GM23338 (cell line): Measurements from ENCODE around the gene RPL36A. TPM values are rescaled to one million over a fixed set of nuclear protein-coding genes. Genes with fewer than 3 reads are reported as not detected.

Experiments used
- ATAC-seq: fragments of 200-7000 bp; cut with Tn5 transposase; 3 replicates; pipeline ENCODE4 v1.9.1; 2020
- DNase-seq: peaks from one replicate; pipeline ENCODE4 v3.0.0-alpha.2; 2015; ENCODE audit warnings: low spot score
- H2AFZ ChIP-seq: fragments of 200-600 bp; sonication (generic); 2 replicates; pipeline ENCODE4 v1.8.0; 2016; ENCODE audit warnings: antibody characterized with exemption, mild to moderate bottlenecking, moderate library complexity
- H3F3A ChIP-seq: fragments of 200-600 bp; sonication (generic); replicated peaks from 2 replicates; pipeline ENCODE4 v1.8.0; 2017; ENCODE audit warnings: antibody characterized with exemption, mixed run types, low read depth
- H3K27ac ChIP-seq: fragments of 200-600 bp; sonication (generic); 2 replicates; pipeline ENCODE4 v1.6.1; 2016; ENCODE audit warnings: low read depth
- H3K27me3 ChIP-seq: fragments of 200-600 bp; sonication (generic); 2 replicates; pipeline ENCODE4 v1.8.0; 2016; ENCODE audit warnings: mild to moderate bottlenecking, mixed run types, moderate library complexity; ENCODE audit not compliant: insufficient read depth
- H3K36me3 ChIP-seq: fragments of 200-600 bp; sonication (generic); 2 replicates; pipeline ENCODE4 v1.8.0; 2016; ENCODE audit warnings: mild to moderate bottlenecking; ENCODE audit not compliant: insufficient read depth
- H3K4me1 ChIP-seq: fragments of 200-600 bp; sonication (generic); 2 replicates; pipeline ENCODE4 v1.8.0; 2016; ENCODE audit warnings: mild to moderate bottlenecking, moderate library complexity; ENCODE audit not compliant: insufficient read depth
- H3K4me2 ChIP-seq: fragments of 200-600 bp; sonication (generic); 2 replicates; pipeline ENCODE4 v1.7.1; 2017; ENCODE audit warnings: mixed run types
- H3K4me3 ChIP-seq: fragments of 200-600 bp; sonication (generic); 2 replicates; pipeline ENCODE4 v1.6.1; 2016; ENCODE audit warnings: mixed run types
- H3K79me2 ChIP-seq: fragments of 200-600 bp; sonication (generic); replicated peaks from 2 replicates; pipeline ENCODE4 v1.8.0; 2017; ENCODE audit warnings: mild to moderate bottlenecking; ENCODE audit not compliant: insufficient read depth
- H3K9me2 ChIP-seq: fragments of 200-600 bp; sonication (generic); 2 replicates; pipeline ENCODE4 v1.8.0; 2017; ENCODE audit not compliant: insufficient read depth
- H4K20me1 ChIP-seq: fragments of 200-600 bp; sonication (generic); replicated peaks from 2 replicates; pipeline ENCODE4 v1.8.0; 2017; ENCODE audit warnings: mild to moderate bottlenecking; ENCODE audit not compliant: insufficient read depth
- H3K27ac Mint-ChIP-seq: 2 replicates; pipeline ENCODE4 v1.8.0; 2020; ENCODE audit warnings: inconsistent platforms, mild to moderate bottlenecking, moderate library complexity, mixed read lengths
- H3K27me3 Mint-ChIP-seq: 3 replicates; pipeline ENCODE4 v1.8.0; 2022; ENCODE audit warnings: low read depth, mild to moderate bottlenecking, moderate library complexity, mixed read lengths, inconsistent platforms; ENCODE audit not compliant: insufficient read depth, poor library complexity
- H3K36me3 Mint-ChIP-seq: 3 replicates; pipeline ENCODE4 v1.8.0; 2021; ENCODE audit warnings: low read depth, mild to moderate bottlenecking, inconsistent platforms, moderate library complexity, mixed read lengths
- H3K4me1 Mint-ChIP-seq: 3 replicates; pipeline ENCODE4 v1.8.0; 2020; ENCODE audit warnings: mild to moderate bottlenecking, inconsistent platforms, mixed read lengths
- H3K4me3 Mint-ChIP-seq: 3 replicates; pipeline ENCODE4 v1.8.0; 2021; ENCODE audit warnings: moderate library complexity, mild to moderate bottlenecking, inconsistent platforms, mixed read lengths
- H3K9me3 Mint-ChIP-seq: 3 replicates; pipeline ENCODE4 v1.8.0; 2020; ENCODE audit warnings: moderate library complexity, mild to moderate bottlenecking, inconsistent platforms, mixed read lengths
- CREB1 ChIP-seq: fragments of 250-450 bp; sonication (Bioruptor Pico); IDR thresholded peaks from 2 replicates; pipeline ENCODE4 v1.5.0; 2020; ENCODE audit warnings: low read depth, mild to moderate bottlenecking, moderate library complexity
- CTCF ChIP-seq, 2 experiments: fragments of 200-600 bp in 1 of 2; sonication (generic) in 1 of 2; conservative IDR thresholded peaks; 2 replicates each; pipeline versions ENCODE4 v1.5.1 to v1.6.1; 2016 to 2017; ENCODE audit warnings: antibody characterized with exemption in 2 of 2, low read depth in 2 of 2, mild to moderate bottlenecking in 2 of 2, moderate library complexity in 1 of 2
- ETS1 ChIP-seq: IDR thresholded peaks from 2 replicates; pipeline ENCODE4 v1.6.1; 2016; ENCODE audit warnings: antibody characterized with exemption
- POLR2AphosphoS5 ChIP-seq: IDR thresholded peaks from 2 replicates; pipeline ENCODE4 v1.6.1; 2016; ENCODE audit warnings: antibody characterized with exemption, low read depth
- STAT1 ChIP-seq: IDR thresholded peaks from one replicate; pipeline ENCODE4 v1.6.1; 2016; ENCODE audit warnings: antibody characterized with exemption; ENCODE audit not compliant: unreplicated experiment
- ZNF114 ChIP-seq: fragments of 250-450 bp; sonication (Bioruptor Pico); IDR thresholded peaks from 2 replicates; pipeline ENCODE4 v1.5.0; 2020; ENCODE audit warnings: mild to moderate bottlenecking, moderate library complexity
- polyA plus RNA-seq: library from polyadenylated mRNA; unstranded; fragments of >200 nt; fragmentation: Nextera tagmentation; extraction: Ambion mirVana; gene quantifications from 2 replicates; pipeline ENCODE4 v1.2.1, GENCODE V29; 2016
- total RNA-seq: library from RNA; depleted of rRNA; stranded (reverse); fragments of >200 nt; shearing (Covaris generic); gene quantifications from 2 replicates; pipeline ENCODE4 v1.2.3, GENCODE V29; 2014

Gene RPL36A
- total and polyA plus RNA-seq, 2 experiments from 2014 or later = 901 to 1,348 TPM

DNA sequence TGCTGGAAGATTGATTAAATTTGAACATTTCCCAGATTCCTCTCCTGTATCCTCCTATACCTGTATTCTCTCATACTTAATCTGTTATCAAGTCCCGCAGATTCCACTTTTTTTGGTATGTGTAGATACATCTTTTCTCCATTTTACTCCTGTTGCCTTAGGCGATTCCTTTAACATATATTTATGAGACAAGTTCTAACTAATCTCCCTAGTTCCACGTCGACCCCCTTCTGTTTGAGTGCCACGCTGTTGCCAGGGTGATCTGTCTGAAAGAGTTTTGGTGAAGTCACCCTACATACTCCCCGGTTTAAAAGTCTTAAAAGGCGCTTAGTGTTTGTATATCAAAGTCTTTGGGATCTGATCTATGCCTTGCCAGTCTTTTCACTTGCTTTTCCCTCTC is 19.6 kb downstream of the RPL36A start:
- no peak for TF ChIP-seq STAT1
- TF ChIP-seq CREB1 = no peak
- no peak for TF ChIP-seq ETS1
- no peak for TF ChIP-seq POLR2AphosphoS5

DNA sequence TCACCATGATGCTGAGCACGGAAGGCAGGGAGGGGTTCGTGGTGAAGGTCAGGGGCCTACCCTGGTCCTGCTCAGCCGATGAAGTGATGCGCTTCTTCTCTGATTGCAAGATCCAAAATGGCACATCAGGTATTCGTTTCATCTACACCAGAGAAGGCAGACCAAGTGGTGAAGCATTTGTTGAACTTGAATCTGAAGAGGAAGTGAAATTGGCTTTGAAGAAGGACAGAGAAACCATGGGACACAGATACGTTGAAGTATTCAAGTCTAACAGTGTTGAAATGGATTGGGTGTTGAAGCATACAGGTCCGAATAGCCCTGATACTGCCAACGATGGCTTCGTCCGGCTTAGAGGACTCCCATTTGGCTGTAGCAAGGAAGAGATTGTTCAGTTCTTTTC is 21.2 kb downstream of the RPL36A start:
- peaks cover 19% of the 10 kb centered on the region for H3K36me3 Mint-ChIP-seq
- H3K4me1 ChIP-seq = peaks cover 2% of the 10 kb centered on the region; the same call in 1 of the 2 replicates
- no peaks in the 10 kb centered on the region for H3K9me2 ChIP-seq
- H3K27me3 ChIP-seq = no peaks in the 10 kb centered on the region
- no peak for DNase-seq
- ATAC-seq = no peak
- H3K27me3 Mint-ChIP-seq = peaks cover 10% of the 10 kb centered on the region
- H2AFZ ChIP-seq = no peak overlapping the region
- H3K4me3 Mint-ChIP-seq = no peak overlapping the region
- H3K27ac Mint-ChIP-seq = no peak overlapping the region
- no peaks in the 10 kb centered on the region for H3F3A ChIP-seq
- no peak overlapping the region for H3K27ac ChIP-seq
- no peak overlapping the region for H3K4me3 ChIP-seq
- no peak overlapping the region for H3K4me2 ChIP-seq
- no peaks in the 10 kb centered on the region for H4K20me1 ChIP-seq
- H3K36me3 ChIP-seq = no peaks in the 10 kb centered on the region; the same call in 1 of the 2 replicates
- peaks cover 17% of the 10 kb centered on the region for H3K4me1 Mint-ChIP-seq
- TF ChIP-seq ZNF114 (CRISPR knock-in tag) (no peak), CTCF (conservative IDR thresholded peaks at IDR 0.05; ENCODE audit: low read depth in 2 of 2) (no peak)
- no peaks in the 10 kb centered on the region for H3K9me3 Mint-ChIP-seq
- H3K79me2 ChIP-seq = peaks cover 47% of the 10 kb centered on the region

More for the DNA sequence above, 19.6 kb downstream of the RPL36A start:
- 0 out of 2 replicates have a peak overlapping the region, but pooled peaks have one; percentile 79 for H3K4me3 ChIP-seq
- Mint-ChIP-seq H3K27ac (no peak overlapping the region), H3K27me3 (peaks cover 10% of the 10 kb centered on the region), H3K4me1 (peaks cover 17% of the 10 kb centered on the region), H3K9me3 (no peaks in the 10 kb centered on the region), H3K4me3 (peak overlapping the region; percentile 59), H3K36me3 (peaks cover 19% of the 10 kb centered on the region)
- H3K9me2 ChIP-seq = no peaks in the 10 kb centered on the region
- H3K27me3 ChIP-seq = no peaks in the 10 kb centered on the region
- DNase-seq (no peak), ATAC-seq (no peak)
- no peaks in the 10 kb centered on the region; the same call in 1 of the 2 replicates for H3K36me3 ChIP-seq
- no peaks in the 10 kb centered on the region for H4K20me1 ChIP-seq
- 0 out of 2 replicates have a peak, but pooled peaks cover 2% of the 10 kb centered on the region for H3K4me1 ChIP-seq
- H3K4me2 ChIP-seq = peak overlapping the region; percentile 86; the same call in 1 of the 2 replicates
- no peaks in the 10 kb centered on the region for H3F3A ChIP-seq
- H2AFZ ChIP-seq = no peak overlapping the region
- H3K27ac ChIP-seq = no peak overlapping the region
- peaks cover 62% of the 10 kb centered on the region for H3K79me2 ChIP-seq
